GM19238 (cell line): ENCODE data around the gene TMC5.
"Not testable (repeated sequence)": the region's sequence is repeated elsewhere in the genome, so short reads cannot be mapped to it uniquely, and the experiment has no call there.

Experiments
- DNase-seq: peaks from one replicate; pipeline ENCODE4 v3.0.0; 2011; ENCODE audit warnings: low spot score; ENCODE audit not compliant: insufficient read length

The TMC5 gene

DNA sequence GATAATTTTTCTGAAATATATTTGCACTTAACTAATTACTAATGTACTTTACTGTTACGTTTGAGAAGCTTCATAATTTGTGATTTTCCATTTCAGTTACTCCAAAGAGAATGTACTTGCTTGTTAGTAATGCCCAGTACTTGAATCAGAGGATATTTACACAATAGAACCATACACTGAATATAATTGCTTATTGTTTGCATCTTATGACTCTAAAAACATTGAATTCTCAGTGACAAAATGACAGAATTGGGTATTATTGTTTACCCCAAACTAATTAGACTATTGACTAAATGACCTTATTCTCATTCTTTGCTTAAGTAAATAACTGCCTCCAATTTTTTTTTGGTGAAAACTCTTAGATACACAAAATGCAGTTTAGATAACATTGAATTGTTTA lies 114.9 kb downstream of the TMC5 start:
- DNase-seq, result no peak

DNA sequence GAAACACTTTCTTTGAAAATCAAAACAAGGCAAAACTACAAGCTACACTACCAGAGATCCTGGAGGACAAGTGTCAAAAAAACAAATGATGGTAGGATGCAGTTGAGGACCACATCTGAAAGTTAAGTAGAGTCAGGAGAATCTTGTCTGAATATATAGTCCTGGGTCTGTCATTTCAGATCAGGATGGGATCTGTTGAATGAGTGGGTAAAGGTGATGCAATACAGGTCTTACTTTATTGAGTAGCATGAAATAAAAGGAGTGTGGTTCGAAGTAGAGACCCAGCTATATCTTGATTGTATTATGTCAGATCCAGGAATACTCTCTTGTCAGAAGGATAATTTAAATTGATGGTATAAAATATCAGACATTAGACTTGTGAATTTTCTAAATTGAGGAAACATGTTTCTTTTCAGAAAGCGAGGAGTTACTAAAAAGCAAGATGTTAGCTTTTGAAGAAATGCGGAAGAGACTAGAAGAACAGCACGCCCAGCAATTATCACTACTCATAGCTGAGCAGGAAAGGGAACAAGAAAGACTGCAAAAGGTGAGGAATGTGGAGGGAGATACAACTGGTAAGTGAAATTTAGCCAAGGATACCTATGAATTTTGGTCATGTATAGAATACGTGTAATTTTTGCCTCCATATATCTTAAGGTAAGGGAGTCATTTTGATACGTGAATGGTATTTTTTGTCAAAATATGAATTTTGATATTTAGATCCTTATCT lies 122.7 kb downstream of the TMC5 start:
- no peak for DNase-seq

DNA sequence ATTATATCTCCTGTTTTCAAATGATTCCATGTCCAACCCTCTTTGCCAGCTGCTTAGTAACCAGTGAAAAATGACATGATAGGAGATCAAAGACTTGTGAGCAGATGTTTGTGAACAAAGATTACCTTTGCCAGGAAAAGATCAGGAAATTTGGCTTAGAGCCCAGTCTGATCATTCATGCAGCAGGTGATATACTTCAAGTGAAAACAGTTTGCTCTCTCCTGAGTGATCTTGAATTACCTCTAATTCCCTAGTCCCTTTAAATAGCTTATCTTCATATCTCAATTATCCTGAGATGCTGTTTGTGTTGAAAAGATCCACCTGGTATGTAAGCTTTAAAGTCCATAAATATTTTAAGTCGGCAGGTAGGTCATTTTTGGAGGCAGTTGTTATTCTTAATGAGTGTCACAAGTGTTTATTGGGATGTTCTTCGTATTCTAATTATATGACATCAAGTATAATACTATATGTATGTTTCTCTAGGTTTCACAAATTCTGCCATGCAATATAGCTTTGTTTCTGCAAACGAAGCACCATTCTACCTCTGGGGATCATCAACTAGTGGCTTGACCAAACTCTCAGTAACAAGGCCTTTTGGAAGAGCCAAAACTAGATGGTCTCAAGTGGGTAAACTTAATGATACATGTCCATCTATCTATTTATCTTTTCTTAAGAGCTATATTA lies 124.6 kb downstream of the TMC5 start:
- DNase-seq, result no peak

- DNase-seq, result not testable (repeated sequence)
Measured at GRCh38 chr16:19543278-19543996, 125.8 kb downstream of the TMC5 start.

DNA sequence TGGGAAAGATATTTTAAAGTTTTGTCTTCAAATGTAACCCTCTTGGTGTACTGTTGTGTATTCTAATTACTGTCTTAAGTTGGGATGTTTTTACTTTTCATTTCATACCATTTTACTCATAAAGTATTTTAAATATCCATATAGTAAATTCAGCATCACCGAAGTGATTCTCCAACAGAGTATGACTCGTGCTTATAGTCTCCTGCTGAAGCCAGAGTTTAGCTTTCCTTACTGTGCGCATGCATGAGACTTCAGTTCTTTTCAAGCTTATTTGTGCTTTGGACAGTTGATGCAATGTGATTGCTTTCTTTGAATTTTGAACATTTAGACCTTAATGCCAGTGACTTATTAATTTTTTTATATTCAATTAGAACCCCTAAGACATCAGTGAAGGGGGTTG lies 130.5 kb downstream of the TMC5 start:
- no peak for DNase-seq
